Hematopoietic multipotent progenitor cell treated with erythropoietin and hydrocortisone succinate and interleukin-3 and kit ligand, for 15 days (in vitro differentiated cells): ENCODE data around the gene FCER1G.
"Not testable (repeated sequence)": the region's sequence is repeated elsewhere in the genome, so short reads cannot be mapped to it uniquely, and the experiment has no call there.

ENCODE experiments used
- DNase-seq: peaks from one replicate; pipeline ENCODE4 v3.0.0-alpha.2; 2015; ENCODE audit warnings: low spot score

Gene FCER1G

DNA sequence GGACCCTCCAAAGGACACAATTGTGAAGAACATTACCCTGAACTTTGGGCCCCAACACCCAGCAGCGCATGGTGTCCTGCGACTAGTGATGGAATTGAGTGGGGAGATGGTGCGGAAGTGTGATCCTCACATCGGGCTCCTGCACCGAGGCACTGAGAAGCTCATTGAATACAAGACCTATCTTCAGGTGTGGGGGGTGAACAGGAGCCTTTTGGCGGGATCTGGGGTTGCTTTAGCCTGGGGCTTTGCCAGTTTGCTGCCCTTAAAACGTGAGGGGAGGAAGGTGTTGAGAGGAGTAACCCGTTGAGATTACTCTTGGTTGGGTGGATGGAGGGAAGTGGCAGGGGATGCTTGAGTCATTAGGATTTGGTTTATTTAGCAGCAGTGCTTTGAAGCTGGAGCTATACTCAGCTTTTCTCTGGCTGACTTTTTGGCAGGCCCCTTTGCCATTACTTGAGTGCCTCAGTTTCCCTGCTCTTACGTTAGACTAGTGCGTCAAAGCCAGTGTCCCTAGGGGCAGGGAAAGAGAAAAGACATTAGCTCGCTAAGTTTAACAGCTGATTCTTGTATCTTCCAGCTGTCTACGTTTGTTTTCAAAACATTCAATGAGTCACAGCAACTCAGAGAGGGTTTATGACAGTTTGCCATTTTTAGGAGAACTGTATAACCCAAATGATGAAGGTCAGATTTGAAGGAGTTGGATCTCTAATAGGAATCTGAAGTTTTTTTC lies 8.5 kb upstream of the FCER1G start:
- DNase-seq, result no peak

- no peak for DNase-seq
Observed at GRCh38 chr1:161207173-161207572, 7.9 kb upstream of the FCER1G start.

- DNase-seq, result peak; percentile 76
Observed at GRCh38 chr1:161209790-161210409, 5.2 kb upstream of the FCER1G start.

DNA sequence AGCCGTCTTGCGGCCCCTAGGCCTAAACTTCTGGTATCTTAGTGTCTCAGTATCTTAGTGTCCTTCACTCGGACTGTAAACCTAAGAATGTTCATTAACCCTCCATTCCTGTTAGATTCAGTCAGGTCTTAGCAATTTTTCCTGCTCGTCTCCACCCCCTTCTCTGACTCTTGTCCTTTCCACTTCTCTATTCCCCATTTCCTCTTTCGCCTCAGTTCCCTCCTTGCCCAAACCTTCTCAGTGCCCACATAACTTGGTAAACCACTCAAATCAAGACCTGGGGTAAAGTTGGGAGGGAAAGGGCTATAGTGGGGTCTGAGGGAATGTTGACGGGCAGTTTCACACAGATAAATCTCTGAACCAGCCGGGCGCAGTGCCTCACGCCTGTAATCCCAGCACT lies 726 bp upstream of the FCER1G start:
- no peak for DNase-seq

DNA sequence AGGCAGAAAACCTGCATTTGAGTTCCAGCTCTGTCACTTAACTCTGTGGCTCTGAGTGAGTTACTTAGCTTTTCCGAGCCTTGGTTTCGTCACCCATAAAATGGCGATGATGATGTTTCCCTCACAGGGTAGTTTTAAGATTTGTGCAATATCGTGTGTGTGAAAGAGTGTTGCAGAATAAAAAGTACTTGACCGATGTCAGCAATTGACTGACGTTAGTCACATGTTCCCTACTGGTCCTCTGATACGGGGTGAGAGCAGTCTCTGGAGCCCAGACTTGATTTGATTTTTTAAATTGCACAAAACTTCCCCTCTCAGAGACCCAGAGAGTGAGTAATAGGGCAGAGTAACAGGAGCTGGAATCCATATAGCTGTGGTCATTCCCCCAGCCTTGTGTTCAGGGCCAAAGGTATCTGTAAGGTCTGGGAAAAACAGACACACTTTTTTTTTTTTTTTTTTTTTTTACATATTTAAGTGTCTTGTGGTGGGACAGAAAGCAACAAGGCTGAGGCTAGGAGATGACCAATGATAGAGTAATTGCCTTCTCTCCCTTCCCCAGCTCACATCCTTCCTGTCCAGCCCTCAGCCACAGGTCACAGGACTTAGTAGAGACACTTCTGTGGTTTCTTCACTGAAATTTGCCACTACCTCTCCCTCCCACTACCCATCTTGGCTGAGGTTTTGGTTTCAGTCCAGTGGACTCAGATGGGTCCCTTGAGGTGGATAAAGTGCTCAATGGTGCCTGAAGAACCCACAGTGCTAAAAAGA lies 2.0 kb downstream of the FCER1G start:
- DNase-seq, result no peak

GRCh38 chr1:161217831-161218230 lies 2.7 kb downstream of the FCER1G start:
- DNase-seq, result no peak

GRCh38 chr1:161218301-161219077 lies 3.4 kb downstream of the FCER1G start:
- no peak for DNase-seq

DNA sequence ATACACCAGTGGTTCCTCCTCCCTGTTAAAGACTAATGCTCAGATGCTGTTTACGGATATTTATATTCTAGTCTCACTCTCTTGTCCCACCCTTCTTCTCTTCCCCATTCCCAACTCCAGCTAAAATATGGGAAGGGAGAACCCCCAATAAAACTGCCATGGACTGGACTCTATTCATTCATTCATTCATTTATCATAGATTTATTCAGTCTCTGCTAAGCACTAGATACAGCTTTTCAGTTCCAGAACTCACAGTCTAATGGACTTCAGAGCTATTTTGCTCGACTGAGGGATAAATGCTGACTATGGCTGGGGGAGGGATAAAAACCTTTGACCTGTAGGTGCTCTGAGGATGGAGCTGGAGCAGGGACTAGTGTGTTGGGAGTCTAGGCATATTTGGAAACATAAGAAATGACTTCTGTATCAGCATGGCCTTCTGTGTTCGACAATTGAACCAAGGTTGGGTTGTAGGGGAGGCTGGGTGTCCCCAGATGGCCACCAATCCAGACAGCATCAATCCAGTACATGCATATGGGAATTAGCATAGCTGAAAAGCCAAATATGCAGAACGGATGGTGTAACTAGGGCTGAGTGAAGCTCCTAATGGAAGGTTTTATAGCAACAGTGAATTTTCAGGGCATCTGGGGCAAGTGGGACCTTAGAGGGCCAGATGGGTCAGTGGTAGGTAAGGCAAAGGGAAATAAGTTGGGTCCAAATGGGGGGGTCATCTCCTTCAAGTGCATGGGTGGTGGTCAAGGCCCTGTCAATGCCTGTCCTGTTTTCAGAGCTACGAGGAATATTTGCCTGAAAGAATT lies 4.2 kb downstream of the FCER1G start:
- no peak for DNase-seq

DNA sequence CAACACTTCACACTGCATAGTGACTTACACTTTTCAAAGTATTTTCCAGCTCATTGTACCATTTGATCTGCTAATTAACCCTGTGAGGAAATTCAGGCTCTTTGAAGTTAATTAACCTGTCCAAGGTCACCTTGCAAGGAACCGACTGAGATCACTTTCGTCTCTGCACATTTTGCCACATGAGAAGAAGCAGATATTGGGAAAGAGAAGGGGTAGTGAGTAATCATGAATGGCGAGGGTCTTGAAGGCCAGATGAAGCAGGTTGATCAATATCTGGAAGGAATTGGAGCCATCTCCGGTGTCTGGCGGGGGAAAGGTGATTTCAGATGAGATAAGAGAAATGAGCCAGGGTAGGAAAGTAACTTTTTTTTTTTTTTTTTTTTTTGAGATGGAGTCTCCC lies 4.9 kb downstream of the FCER1G start:
- DNase-seq, result no peak

- no peak for DNase-seq
Observed at GRCh38 chr1:161222175-161223019, 7.3 kb downstream of the FCER1G start.

- no peak for DNase-seq
Observed at GRCh38 chr1:161223805-161224694, 9.0 kb downstream of the FCER1G start.

GRCh38 chr1:161224695-161225087 lies 9.6 kb downstream of the FCER1G start:
- DNase-seq, result not testable (repeated sequence)

DNA sequence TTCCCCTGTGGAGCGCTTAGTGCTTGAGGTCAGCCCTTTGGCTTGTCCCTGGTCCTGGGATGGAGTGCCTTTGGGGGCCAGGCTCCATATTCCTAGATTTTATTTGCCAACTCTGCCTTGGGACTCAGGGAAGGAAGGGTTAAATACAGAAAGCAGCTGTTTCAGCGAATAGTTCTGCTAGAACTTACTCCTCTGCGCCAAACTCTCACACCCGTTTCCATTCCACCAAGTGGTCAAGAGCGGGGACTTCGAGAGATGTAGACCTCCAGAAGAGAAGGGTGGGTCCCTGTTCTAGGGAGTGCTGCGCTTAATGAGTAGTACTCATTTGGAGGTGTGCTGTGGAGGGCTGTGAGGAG lies 10.1 kb downstream of the FCER1G start:
- DNase-seq, result no peak

DNA sequence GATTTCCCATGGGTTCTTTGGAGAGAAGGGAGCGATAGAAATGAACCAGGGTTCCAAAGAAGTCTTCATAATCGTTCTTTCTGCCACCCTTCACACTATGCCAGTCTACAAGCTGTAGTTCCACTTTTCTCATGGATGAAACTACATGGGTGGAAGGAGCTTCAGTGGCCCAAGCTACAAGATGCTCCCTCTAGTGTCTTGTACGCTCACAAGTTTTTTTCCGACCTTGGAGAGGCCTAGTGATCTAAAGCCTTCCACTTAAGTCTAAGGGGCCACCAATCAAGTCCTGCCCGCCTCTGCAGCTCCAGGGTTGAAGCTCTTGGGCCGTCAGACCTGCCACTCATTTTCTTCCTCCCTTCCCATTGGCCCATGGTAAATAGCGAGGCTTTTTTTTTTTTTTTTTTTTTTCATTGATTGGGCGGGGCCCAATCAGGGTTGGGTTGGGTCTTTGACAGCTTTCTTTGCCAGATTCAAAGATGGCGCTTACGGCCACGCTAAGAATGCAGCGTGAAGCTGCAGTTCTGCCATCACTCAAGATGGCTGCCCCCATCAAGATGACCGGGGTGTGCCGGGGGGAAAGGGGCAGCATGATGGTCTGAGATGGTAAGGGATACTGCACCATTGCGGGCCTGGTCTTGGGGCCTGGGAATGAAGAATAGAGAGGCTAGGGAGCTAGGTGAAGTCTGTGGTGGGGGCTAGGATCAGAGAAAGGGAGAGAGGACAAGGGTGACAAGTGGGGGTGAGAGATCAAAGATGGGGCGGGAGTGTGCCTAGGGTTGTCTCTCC lies 10.6 kb downstream of the FCER1G start, which contains the start of gene TOMM40L:
TOMM40L (plus strand) TSS at position 527 of the 786 bp plus-strand sequence. CDS start 430 bp downstream, outside the sequence.
- peak; percentile 95 for DNase-seq

- no peak for DNase-seq
Observed at GRCh38 chr1:161226320-161226711, 11.2 kb downstream of the FCER1G start.

- DNase-seq, result no peak
Observed at GRCh38 chr1:161226759-161227158, 11.7 kb downstream of the FCER1G start.

GRCh38 chr1:161227196-161227871 lies 12.2 kb downstream of the FCER1G start:
- DNase-seq, result peak; percentile 86

- DNase-seq, result no peak
Observed at GRCh38 chr1:161228032-161228431, 12.9 kb downstream of the FCER1G start.
